Fibroblast of pulmonary artery (primary cell): ENCODE results near the gene C1orf226.

Source experiments
- DNase-seq: peaks from one replicate; pipeline ENCODE4 v3.0.0-alpha.2; 2010; ENCODE audit warnings: low read depth
- H3K4me3 ChIP-seq: replicated peaks from 2 replicates; pipeline ENCODE4 v1.5.1; 2011; ENCODE audit warnings: low read depth, mild to moderate bottlenecking, control low read depth, low read length, moderate library complexity
- TF ChIP-seq, protein P1 (sequence below): IDR thresholded peaks from 2 replicates; pipeline ENCODE4 v1.5.1; 2011; ENCODE audit warnings: mild to moderate bottlenecking, control low read depth, low read length, inconsistent platforms; ENCODE audit errors: missing control alignments

The C1orf226 gene

DNA sequence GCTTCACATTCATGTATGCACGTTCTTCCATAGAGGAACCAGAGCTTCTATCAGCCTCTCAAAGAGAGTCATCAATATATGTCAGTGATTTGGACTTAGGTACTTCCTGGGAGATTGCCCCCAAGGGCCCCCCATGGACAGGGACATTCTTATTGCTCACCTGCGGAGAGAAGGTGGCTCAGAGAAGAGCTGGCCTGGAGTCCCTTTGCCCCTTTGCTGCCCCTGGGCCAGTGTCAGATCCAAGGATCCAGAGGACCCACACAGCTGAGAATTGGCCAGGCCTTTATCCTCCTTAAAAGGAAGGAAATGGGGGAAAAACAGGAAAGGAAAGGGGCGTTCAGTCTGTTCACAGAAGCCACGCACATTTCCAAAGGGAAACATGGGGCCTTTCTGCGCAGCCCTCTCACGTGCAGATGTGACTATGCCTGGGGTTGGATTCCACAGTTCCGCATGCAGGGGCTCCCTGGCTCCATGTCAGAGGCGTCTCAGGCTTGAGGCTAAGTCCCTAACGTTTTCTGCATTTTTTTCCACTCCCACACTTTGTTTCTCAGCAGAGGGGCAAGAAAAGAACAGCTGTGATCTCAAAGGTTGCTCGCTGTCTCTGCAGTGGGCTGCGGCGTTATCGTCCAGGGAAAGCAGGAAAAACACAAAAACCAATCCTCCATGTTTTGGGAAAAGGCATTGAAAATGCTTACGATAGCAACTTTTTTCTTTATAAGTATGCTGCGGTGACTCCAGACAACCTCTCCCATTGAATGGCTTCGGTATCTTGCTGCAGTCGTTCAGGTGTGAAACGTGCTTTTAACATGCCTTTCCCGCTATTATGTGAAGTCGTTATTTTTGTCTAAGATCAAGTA is 5.9 kb downstream of the C1orf226 start:
- TF ChIP-seq, protein P1, sequence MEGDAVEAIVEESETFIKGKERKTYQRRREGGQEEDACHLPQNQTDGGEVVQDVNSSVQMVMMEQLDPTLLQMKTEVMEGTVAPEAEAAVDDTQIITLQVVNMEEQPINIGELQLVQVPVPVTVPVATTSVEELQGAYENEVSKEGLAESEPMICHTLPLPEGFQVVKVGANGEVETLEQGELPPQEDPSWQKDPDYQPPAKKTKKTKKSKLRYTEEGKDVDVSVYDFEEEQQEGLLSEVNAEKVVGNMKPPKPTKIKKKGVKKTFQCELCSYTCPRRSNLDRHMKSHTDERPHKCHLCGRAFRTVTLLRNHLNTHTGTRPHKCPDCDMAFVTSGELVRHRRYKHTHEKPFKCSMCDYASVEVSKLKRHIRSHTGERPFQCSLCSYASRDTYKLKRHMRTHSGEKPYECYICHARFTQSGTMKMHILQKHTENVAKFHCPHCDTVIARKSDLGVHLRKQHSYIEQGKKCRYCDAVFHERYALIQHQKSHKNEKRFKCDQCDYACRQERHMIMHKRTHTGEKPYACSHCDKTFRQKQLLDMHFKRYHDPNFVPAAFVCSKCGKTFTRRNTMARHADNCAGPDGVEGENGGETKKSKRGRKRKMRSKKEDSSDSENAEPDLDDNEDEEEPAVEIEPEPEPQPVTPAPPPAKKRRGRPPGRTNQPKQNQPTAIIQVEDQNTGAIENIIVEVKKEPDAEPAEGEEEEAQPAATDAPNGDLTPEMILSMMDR, result no peak
- H3K4me3 ChIP-seq, result no peak overlapping the region
- DNase-seq, result peak; percentile 43

DNA sequence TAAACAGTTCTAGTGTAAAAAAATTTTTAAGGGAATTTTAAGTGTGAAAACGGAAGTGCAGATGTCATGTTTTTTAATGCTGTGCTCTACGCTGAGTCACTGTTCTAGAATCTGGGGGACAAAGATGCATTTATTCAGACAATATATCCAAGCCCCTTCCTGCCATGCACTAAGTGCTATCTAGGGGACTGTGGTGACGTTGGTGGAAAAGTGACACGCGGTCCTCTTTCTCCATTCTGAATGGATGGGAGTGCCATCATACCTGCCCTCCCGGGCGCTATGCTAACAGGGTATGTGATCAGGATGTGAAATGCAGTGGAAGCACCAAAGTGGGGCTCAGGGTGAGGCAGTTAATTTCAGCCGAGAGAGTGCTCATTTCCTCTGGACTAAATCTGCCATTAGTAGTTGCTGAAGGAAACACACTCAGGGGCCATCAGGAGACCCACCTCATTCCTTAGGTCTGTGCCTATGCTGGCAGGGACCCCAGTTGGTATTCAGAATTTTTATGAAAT is 6.6 kb downstream of the C1orf226 start:
- H3K4me3 ChIP-seq, result no peak overlapping the region
- TF ChIP-seq, protein P1, result no peak
- no peak for DNase-seq

DNA sequence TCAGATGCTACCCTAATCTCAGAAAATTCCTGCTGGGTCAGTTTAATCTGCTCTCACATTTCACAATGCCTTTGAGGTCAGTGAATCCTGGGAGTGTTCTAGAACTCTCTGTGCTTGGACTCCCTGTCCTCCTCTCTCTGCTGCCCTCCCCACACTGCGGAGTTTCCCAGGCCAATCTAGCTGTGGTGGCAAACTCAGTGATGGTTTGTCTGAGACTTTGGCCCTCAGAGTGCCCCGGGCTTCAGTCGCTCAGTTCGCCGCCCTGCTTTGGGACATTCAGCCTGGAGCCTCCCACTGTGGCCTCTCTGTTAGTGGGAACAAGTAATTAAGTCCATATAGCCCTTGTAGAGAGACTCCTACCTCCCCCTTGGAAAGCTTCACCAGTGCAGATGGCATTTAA is 7.1 kb downstream of the C1orf226 start:
- peak; percentile 56 for DNase-seq
- H3K4me3 ChIP-seq, result no peak overlapping the region
- TF ChIP-seq, protein P1, result no peak

DNA sequence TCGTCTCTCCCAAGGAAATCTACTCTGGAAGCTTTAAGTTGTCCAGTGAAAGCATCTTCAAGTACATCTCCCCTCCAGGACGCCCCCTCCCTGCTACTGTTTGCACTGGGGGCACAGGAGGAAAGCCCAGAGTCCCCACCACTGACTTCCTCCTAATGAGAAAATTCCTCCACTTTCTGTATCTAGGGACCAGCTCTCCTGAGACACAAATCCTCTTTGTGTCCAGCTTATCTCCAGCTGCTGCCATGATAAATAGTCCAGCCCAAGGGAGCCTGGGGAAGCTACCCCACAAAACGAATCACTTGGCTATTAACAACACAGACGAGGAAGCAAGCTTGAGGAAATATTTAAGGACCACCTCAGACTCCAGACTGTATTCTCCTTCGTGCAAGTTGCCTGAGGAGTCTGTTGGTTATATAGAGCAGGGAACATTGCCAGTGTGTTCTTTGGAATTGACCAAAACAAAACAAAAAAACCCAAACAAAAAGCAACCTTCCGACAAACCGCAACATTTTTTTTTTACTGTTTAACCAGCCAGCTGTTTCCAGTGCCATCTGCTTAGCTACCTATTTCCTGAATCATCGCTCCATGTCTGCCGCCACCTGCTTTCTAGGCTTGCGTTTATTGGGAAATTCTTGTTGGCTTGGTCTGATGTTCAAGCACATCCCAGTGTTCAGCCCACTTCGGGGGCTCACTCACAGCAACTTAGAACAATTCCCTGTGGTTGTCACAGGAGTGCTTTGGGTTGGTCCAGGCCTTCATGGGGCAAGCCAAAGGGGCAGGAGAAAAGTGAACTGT is 7.7 kb downstream of the C1orf226 start:
- TF ChIP-seq, protein P1, result no peak
- no peak for DNase-seq
- no peak overlapping the region for H3K4me3 ChIP-seq

DNA sequence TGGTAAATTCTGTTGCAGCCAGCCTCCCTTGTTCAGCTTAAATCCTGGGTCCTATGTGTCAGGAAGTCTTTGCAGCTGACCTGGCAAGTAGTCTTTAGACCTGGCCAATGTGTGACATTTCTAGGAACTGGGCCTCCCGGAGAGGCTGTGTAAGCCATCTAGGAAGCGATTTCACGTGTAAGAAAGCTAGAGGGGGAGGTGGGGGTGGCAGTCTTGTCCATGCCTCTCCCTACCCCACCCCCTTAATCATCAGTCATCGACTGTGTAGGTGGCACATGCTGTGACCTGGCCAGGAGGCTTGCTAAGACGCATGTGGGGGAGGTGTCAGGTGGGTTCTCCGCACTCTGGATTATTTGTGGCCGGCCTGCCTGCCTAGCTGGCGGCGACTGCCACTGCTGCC is 8.4 kb downstream of the C1orf226 start:
- no peak for DNase-seq
- TF ChIP-seq, protein P1, result no peak
- H3K4me3 ChIP-seq, result no peak overlapping the region

DNA sequence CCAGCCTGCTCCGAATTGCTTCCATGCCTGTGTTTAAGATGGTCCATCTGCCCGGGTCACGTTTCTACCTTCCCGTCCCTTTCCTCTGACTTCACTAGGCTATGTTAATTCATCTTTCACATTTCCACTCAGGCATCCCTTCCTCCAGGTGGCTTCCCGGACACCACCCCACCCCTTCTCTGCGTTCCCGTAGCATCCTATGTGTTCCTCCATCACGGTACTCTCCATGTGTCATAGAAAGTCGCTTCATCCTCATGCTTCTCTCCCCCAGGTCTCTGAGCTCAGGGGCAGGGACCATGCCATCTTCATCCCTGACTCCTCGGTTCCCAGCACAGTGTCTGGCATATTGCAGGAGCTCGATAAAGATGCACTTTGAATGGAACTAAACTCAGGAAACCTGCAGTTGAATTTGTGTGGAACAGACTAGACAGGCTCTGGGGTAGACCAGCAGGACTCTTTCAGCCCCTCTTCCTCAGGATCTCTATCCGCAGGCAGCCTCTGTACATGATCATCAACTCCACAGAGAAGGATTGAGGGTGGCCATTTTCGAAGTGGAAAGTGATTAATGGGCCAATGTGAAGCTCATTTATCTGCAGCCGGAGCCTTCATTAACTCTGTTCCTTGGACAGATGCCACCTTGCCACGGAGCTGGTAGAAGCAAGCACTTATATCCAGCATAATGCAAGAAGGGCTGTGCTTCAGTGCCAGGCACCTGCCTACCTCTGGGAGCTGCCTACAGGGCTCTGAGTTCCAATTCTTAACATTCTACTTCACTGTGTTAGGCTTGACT is 9.1 kb downstream of the C1orf226 start:
- no peak for DNase-seq
- no peak overlapping the region for H3K4me3 ChIP-seq

More for the DNA sequence above, 9.1 kb downstream of the C1orf226 start:
- TF ChIP-seq, protein P1, result no peak
